H1 (cell line): ENCODE measurements around the gene BTG3. TPM values are rescaled to one million over a fixed set of nuclear protein-coding genes. Genes with fewer than 3 reads are reported as not detected.

ENCODE experiments used
- CTCF ChIA-PET: fragments of 300-600 bp; sonication (Branson Sonifier 250); formaldehyde crosslinking; loops from one replicate; lab custom pipeline; 2021; ENCODE audit not compliant: partially characterized antibody; lab: Charles Lee
- POLR2A ChIA-PET: fragments of 300-600 bp; sonication (Branson Sonifier 250); formaldehyde crosslinking; loops from one replicate; lab custom pipeline; 2021; ENCODE audit warnings: inconsistent platforms; ENCODE audit not compliant: partially characterized antibody; lab: Charles Lee
- DNase-seq, 2 experiments: peaks; one replicate each; pipeline versions ENCODE4 v3.0.0 to v3.0.0-alpha.2; 2010 to 2022; ENCODE audit warnings: low spot score in 2 of 2, low read depth in 1 of 2, mixed read lengths in 1 of 2
- FAIRE-seq: peaks from 2 replicates; lab custom pipeline; 2011; peaks lifted over from hg19 to GRCh38; lab: Jason Lieb, UNC
- H2AFZ ChIP-seq: 2 replicates; pipeline ENCODE4 v1.8.1; 2012; ENCODE audit warnings: low read length, inconsistent platforms
- H2AK5ac ChIP-seq: 2 replicates; pipeline ENCODE4 v1.6.1; 2013; ENCODE audit warnings: low read depth, low read length
- H2BK120ac ChIP-seq: replicated peaks from 2 replicates; pipeline ENCODE3; 2013; ENCODE audit warnings: low read depth, low read length, inconsistent platforms
- H2BK12ac ChIP-seq: 2 replicates; pipeline ENCODE4 v1.6.1; 2013; ENCODE audit warnings: low read depth, low read length
- H2BK15ac ChIP-seq: 2 replicates; pipeline ENCODE4 v1.6.1; 2013; ENCODE audit warnings: low read length
- H2BK20ac ChIP-seq: 2 replicates; pipeline ENCODE4 v1.6.1; 2013; ENCODE audit warnings: low read length
- H2BK5ac ChIP-seq: 2 replicates; pipeline ENCODE4 v1.6.1; 2013; ENCODE audit warnings: low read depth, low read length
- H3K14ac ChIP-seq: 2 replicates; pipeline ENCODE4 v1.6.1; 2013; ENCODE audit warnings: inconsistent platforms; ENCODE audit not compliant: insufficient read length
- H3K18ac ChIP-seq: 2 replicates; pipeline ENCODE4 v1.6.1; 2013; ENCODE audit warnings: low read length; ENCODE audit errors: extremely low read depth
- H3K23ac ChIP-seq: 2 replicates; pipeline ENCODE4 v1.6.1; 2013; ENCODE audit warnings: inconsistent platforms; ENCODE audit not compliant: insufficient read length
- H3K23me2 ChIP-seq: 2 replicates; pipeline ENCODE4 v1.6.1; 2013; ENCODE audit warnings: low read depth, low read length
- H3K27ac ChIP-seq: 2 replicates; pipeline ENCODE4 v1.6.1; 2011; ENCODE audit warnings: low read depth, low read length, inconsistent platforms
- H3K27me3 ChIP-seq, 4 experiments: replicated peaks in 1 of 4; 1 replicate in 1 of 4; 2 replicates in 3 of 4; pipeline versions ENCODE4 v1.6.1 to v1.8.1; 2011 to 2013; ENCODE audit warnings: low read length in 3 of 4, mild to moderate bottlenecking in 3 of 4, inconsistent platforms in 2 of 4, mixed read lengths in 2 of 4, moderate library complexity in 1 of 4; ENCODE audit not compliant: control insufficient read depth in 3 of 4, insufficient read depth in 3 of 4; ENCODE audit errors: extremely low read depth in 1 of 4
- H3K36me3 ChIP-seq, 4 experiments: 2 replicates each; pipeline versions ENCODE4 v1.6.1 to v1.8.1; 2011 to 2013; ENCODE audit warnings: mild to moderate bottlenecking in 4 of 4, low read length in 3 of 4, moderate library complexity in 2 of 4, control low read depth in 1 of 4, inconsistent platforms in 1 of 4; ENCODE audit not compliant: insufficient read depth in 4 of 4, control insufficient read depth in 2 of 4
- H3K4ac ChIP-seq: replicated peaks from 2 replicates; pipeline ENCODE3; 2013; ENCODE audit warnings: low read length, low read depth, mixed read lengths, inconsistent platforms; ENCODE audit not compliant: insufficient read length
- H3K4me1 ChIP-seq, 4 experiments: replicated peaks in 1 of 4; 1 replicate in 1 of 4; 2 replicates in 3 of 4; pipeline versions ENCODE4 v1.6.1 to v1.8.1; 2011 to 2013; ENCODE audit warnings: low read length in 3 of 4, inconsistent platforms in 2 of 4, mixed read lengths in 1 of 4; ENCODE audit not compliant: insufficient read depth in 4 of 4, control insufficient read depth in 3 of 4
- H3K4me2 ChIP-seq, 2 experiments: 2 replicates each; pipeline versions ENCODE4 v1.6.1 to v1.8.1; 2011 to 2013; ENCODE audit warnings: low read depth in 2 of 2, low read length in 2 of 2, control low read depth in 1 of 2, inconsistent platforms in 1 of 2, mild to moderate bottlenecking in 1 of 2; ENCODE audit not compliant: insufficient read depth in 1 of 2
- H3K4me3 ChIP-seq, 4 experiments: fragments of 200-600, 300-600 bp in 1 of 4; sonication (generic), shearing (Covaris generic), sonication (Bioruptor Twin) in 1 of 4; 2 replicates each; pipeline versions ENCODE4 v1.5.1 to v1.8.1; 2011 to 2016; ENCODE audit warnings: low read length in 4 of 4, low read depth in 3 of 4, control low read depth in 2 of 4, inconsistent platforms in 2 of 4, mild to moderate bottlenecking in 2 of 4, mixed read lengths in 1 of 4, moderate library complexity in 1 of 4; ENCODE audit not compliant: insufficient read depth in 2 of 4; ENCODE audit errors: extremely low read depth in 1 of 4
- H3K56ac ChIP-seq: replicated peaks from 2 replicates; pipeline ENCODE3; 2013; ENCODE audit warnings: low read depth, mild to moderate bottlenecking, mixed read lengths, low read length, inconsistent platforms; ENCODE audit not compliant: insufficient read length
- H3K79me1 ChIP-seq: 2 replicates; pipeline ENCODE4 v1.6.1; 2013; ENCODE audit warnings: low read depth, low read length, control low read depth
- H3K79me2 ChIP-seq, 2 experiments: 2 replicates each; pipeline versions ENCODE4 v1.6.1 to v1.8.1; 2012 to 2013; ENCODE audit warnings: low read length in 2 of 2, mild to moderate bottlenecking in 2 of 2, inconsistent platforms in 1 of 2; ENCODE audit not compliant: insufficient read depth in 2 of 2, control insufficient read depth in 1 of 2
- H3K9ac ChIP-seq, 4 experiments: replicated peaks in 1 of 4; 1 replicate in 1 of 4; 2 replicates in 3 of 4; pipeline versions ENCODE4 v1.6.1 to v1.8.1; 2011 to 2013; ENCODE audit warnings: low read depth in 3 of 4, low read length in 3 of 4, control low read depth in 2 of 4, mild to moderate bottlenecking in 2 of 4, moderate library complexity in 2 of 4, inconsistent platforms in 1 of 4; ENCODE audit errors: extremely low read depth in 1 of 4
- H3K9me3 ChIP-seq, 2 experiments: 2 replicates each; pipeline versions ENCODE4 v1.6.1 to v1.8.1; 2012 to 2013; ENCODE audit warnings: mild to moderate bottlenecking in 2 of 2, moderate library complexity in 2 of 2, control low read depth in 1 of 2, inconsistent platforms in 1 of 2, low read depth in 1 of 2, low read length in 1 of 2, mixed read lengths in 1 of 2; ENCODE audit not compliant: insufficient read depth in 2 of 2
- H4K20me1 ChIP-seq, 2 experiments: replicated peaks in 1 of 2; 2 replicates each; pipeline versions ENCODE3 to v1.8.1; 2011 to 2013; ENCODE audit warnings: inconsistent platforms in 2 of 2, low read length in 2 of 2, mild to moderate bottlenecking in 1 of 2; ENCODE audit not compliant: insufficient read depth in 2 of 2, control insufficient read depth in 1 of 2
- H4K5ac ChIP-seq: 2 replicates; pipeline ENCODE4 v1.6.1; 2013; ENCODE audit warnings: low read length, low read depth, mixed read lengths, inconsistent platforms; ENCODE audit not compliant: insufficient read length
- H4K8ac ChIP-seq: 2 replicates; pipeline ENCODE4 v1.8.0; 2013; ENCODE audit warnings: mild to moderate bottlenecking, moderate library complexity, low read length, inconsistent platforms; ENCODE audit not compliant: insufficient read depth; ENCODE audit errors: extremely low read depth
- H4K91ac ChIP-seq: replicated peaks from 2 replicates; pipeline ENCODE3; 2013; ENCODE audit warnings: low read length, mixed read lengths, inconsistent platforms; ENCODE audit not compliant: insufficient read length
- ATF2 ChIP-seq: IDR thresholded peaks from 2 replicates; pipeline ENCODE4 v1.6.1; 2012; ENCODE audit warnings: low read length, inconsistent platforms
- EGR1 ChIP-seq: IDR thresholded peaks from 2 replicates; pipeline ENCODE4 v1.6.1; 2011; ENCODE audit warnings: low read depth, low read length, borderline replicate concordance
- FOSL1 ChIP-seq: IDR thresholded peaks from 2 replicates; pipeline ENCODE4 v1.6.1; 2011; ENCODE audit warnings: mild to moderate bottlenecking, low read depth, low read length, moderate library complexity; ENCODE audit not compliant: insufficient read depth
- GTF2F1 ChIP-seq: IDR thresholded peaks from 2 replicates; pipeline ENCODE4 v1.6.1; 2012; ENCODE audit warnings: low read depth, low read length, improper control_type of control experiment, borderline replicate concordance
- JUN ChIP-seq: IDR thresholded peaks from 2 replicates; pipeline ENCODE4 v1.6.1; 2011; ENCODE audit warnings: low read depth, mild to moderate bottlenecking, improper control_type of control experiment, low read length
- POLR2A ChIP-seq, 2 experiments: IDR thresholded peaks; 1 replicate in 1 of 2; 2 replicates in 1 of 2; pipeline ENCODE4 v1.6.1; 2011; ENCODE audit warnings: low read depth in 2 of 2, low read length in 2 of 2, mild to moderate bottlenecking in 2 of 2; ENCODE audit errors: control extremely low read depth in 1 of 2
- RNF2 ChIP-seq: fragments of 200-900, 300-1000 bp; sonication (generic); IDR thresholded peaks from 2 replicates; pipeline ENCODE4 v1.7.1; 2016; ENCODE audit warnings: borderline replicate concordance, low read depth, mild to moderate bottlenecking, antibody characterized with exemption, low read length; ENCODE audit not compliant: poor library complexity, severe bottlenecking; ENCODE audit errors: missing control alignments
- SIN3A ChIP-seq, 2 experiments: IDR thresholded peaks in 1 of 2; conservative IDR thresholded peaks in 1 of 2; 2 replicates each; pipeline ENCODE4 v1.6.1; 2011 to 2012; ENCODE audit warnings: low read length in 2 of 2, improper control_type of control experiment in 1 of 2, low read depth in 1 of 2, mild to moderate bottlenecking in 1 of 2
- WGBS, 2 experiments: shearing (Covaris generic) in 1 of 2; methylation state at CpG; one replicate each; pipeline versions ENCODE4 v1.1.6 to v1.1.7; 2013 to 2015; ENCODE audit warnings: low lambda C conversion rate in 2 of 2, mixed read lengths in 2 of 2, inconsistent platforms in 1 of 2, low coverage in 1 of 2, missing lambda C conversion rate in 1 of 2; ENCODE audit not compliant: insufficient replicate concordance in 2 of 2, insufficient coverage in 1 of 2, insufficient read length in 1 of 2; ENCODE audit errors: extremely low coverage in 1 of 2, missing lambda C conversion rate in 1 of 2; 5-methylcytosine and 5-hydroxymethylcytosine counted together
- polyA plus RNA-seq, 7 experiments: library from polyadenylated mRNA; depleted of rRNA in 3 of 7; stranded (reverse) in 5 of 7; unstranded in 2 of 7; fragments of >200 nt in 5 of 7; fragments of 200-250 nt in 2 of 7; gene quantifications; 1 replicate in 5 of 7; 2 replicates in 1 of 7; 4 replicates in 1 of 7; pipeline versions ENCODE4 v1.2.1 to v1.2.3, GENCODE V29; 2011 to 2013; ENCODE audit warnings: missing spikeins in 2 of 7, mixed read lengths in 2 of 7
- total RNA-seq: library from RNA; stranded (reverse); fragmentation: NEBNext Ultra II Directional; extraction: Animal tissue kit (Norgen Biotek cat#: 25700); gene quantifications from 2 replicates; pipeline ENCODE4 v1.2.1, GENCODE V29; 2021

The BTG3 gene
- total and polyA plus RNA-seq, 2 of the 8 experiments (the other 6 are each of a cell fraction or from before 2014, with no cell fraction given): 13.6 to 25.9 TPM

DNA sequence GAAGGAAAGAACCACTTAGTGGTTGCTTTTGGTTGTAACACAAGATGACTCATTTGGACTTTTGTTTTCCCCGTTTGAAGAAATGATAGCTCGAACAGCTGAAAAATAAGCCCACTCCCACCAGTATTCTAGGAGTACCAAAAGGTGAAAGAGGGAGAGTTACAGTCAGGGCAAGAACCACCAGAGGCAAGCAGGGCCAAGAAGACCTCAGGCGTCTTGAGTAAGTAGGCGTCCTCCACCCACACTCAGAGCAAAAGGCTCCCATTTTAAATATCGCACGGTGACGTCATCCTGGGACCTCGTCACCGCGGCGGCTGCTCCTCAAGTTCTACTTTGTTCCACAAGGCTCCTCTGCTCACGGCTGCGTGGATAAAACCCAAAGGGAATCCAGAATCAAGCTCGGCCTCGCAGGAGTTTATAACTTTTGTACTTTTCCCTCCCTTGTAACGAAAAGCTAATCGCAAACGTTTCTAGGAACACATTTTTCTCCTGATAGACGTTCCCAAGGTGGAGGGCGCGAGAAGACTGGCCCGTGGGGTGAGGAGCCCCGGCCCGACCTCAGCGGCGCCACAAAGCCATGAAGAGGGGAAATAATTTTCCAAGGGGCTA lies 1.2 kb downstream of the BTG3 start:
- Histone ChIP-seq H3K56ac (no peak overlapping the region), H3K18ac (peak overlapping the region; percentile 80; the same call in 1 of the 2 replicates), H3K36me3 (peaks cover 2 to 24% (median 11%) of the 10 kb centered on the region in 4 experiments; a peak in 5 of 8 replicates), H2BK5ac (0 out of 2 replicates have a peak overlapping the region, but pooled peaks have one; percentile 38), H4K20me1 (peaks cover 3 to 4% of the 10 kb centered on the region in 2 experiments), H3K4me2 (peak overlapping the region; percentile 73 to 78), H3K23me2 (peaks cover 7% of the 10 kb centered on the region; the same call in 1 of the 2 replicates), H3K4me1 (peaks cover 0 to 8% (median 1%) of the 10 kb centered on the region in 4 experiments; a peak in 1 of 7 replicates), H4K5ac (no peak overlapping the region), H2BK20ac (no peak overlapping the region), H3K4me3 (peak overlapping the region; percentile 70 to 86 (median 76)), H4K91ac (no peak overlapping the region), H2BK120ac (no peak overlapping the region), H3K9me3 (no peaks in the 10 kb centered on the region), H2BK15ac (peak overlapping the region; percentile 76; the same call in 1 of the 2 replicates), H3K14ac (no peak overlapping the region), H3K79me1 (no peaks in the 10 kb centered on the region), H2AFZ (peak overlapping the region; percentile 25; the same call in 1 of the 2 replicates), H3K27me3 (peaks cover 0 to 8% (median 5%) of the 10 kb centered on the region in 4 experiments; a peak in 3 of 7 replicates), H4K8ac (peak overlapping the region; percentile 97), H3K23ac (no peak overlapping the region), H2AK5ac (no peak overlapping the region), H3K27ac (0 out of 2 replicates have a peak overlapping the region, but pooled peaks have one; percentile 7), H3K4ac (no peak overlapping the region), H3K9ac (peak overlapping the region; percentile 70 to 89 (median 78)), H3K79me2 (peaks cover 10 to 57% of the 10 kb centered on the region in 2 experiments), H2BK12ac (no peak overlapping the region; the same call in 1 of the 2 replicates)
- DNase-seq (peak in 1 of 2 experiments; percentile 58), FAIRE-seq (peak; percentile 58)
- POLR2A ChIA-PET: interaction anchor here (1.3 to 1.4 kb wide), 3 partner anchors 9 to 99 kb away, joined by 3 to 4 read pairs (median 4); partner anchors contain the start of gene CXADR
- CTCF ChIA-PET: interaction anchor here (1.0 kb wide), 1 partner anchor 313 kb away, joined by 3 read pairs; no protein-coding TSS in a partner anchor
- 5% methylated on average over 26 of the region's 26 CpGs; no CpG with 5 or more reads in 1 of the 2 experiments for WGBS, 2 experiments
- peak; percentile 45; the same call in 1 of the 2 replicates for TF ChIP-seq JUN
- TF ChIP-seq GTF2F1: no peak
- TF ChIP-seq ATF2: peak; percentile 82; the same call in 1 of the 2 replicates
- TF ChIP-seq RNF2: no peak
- TF ChIP-seq EGR1: no peak
- no peak for TF ChIP-seq FOSL1
- peak in 1 of 2 experiments; percentile 44; a peak in 2 of 3 replicates for TF ChIP-seq POLR2A (IDR thresholded peaks at IDR 0.05; ENCODE audit: control extremely low read depth in 1 of 2, low read depth in 2 of 2, low read length in 2 of 2)
- 0 out of 4 replicates have a peak, but pooled peaks of 1 of the 2 experiments have one; percentile 2 for TF ChIP-seq SIN3A (conservative IDR thresholded peaks at IDR 0.05 in 1 of 2, IDR thresholded peaks at IDR 0.05 in 1 of 2; ENCODE audit: low read depth in 1 of 2, low read length in 2 of 2)
